ENCODE measurements around the gene CYP20A1.
"Not testable (repeated sequence)": the region's sequence is repeated elsewhere in the genome, so short reads cannot be mapped to it uniquely, and the experiment has no call there.

Gene CYP20A1

GRCh38 chr2:203286532-203286931, 47.7 kb downstream of the CYP20A1 start:
- DNase-seq = no peak

GRCh38 chr2:203301667-203302066, 62.8 kb downstream of the CYP20A1 start:
- DNase-seq = no peak

GRCh38 chr2:203302586-203302985, 63.8 kb downstream of the CYP20A1 start:
- not testable (repeated sequence) for DNase-seq

- DNase-seq = no peak
These were observed 72.0 kb downstream of the CYP20A1 start for GRCh38 chr2:203310688-203311436.

GRCh38 chr2:203326356-203326755, 87.5 kb downstream of the CYP20A1 start:
- DNase-seq = no peak

- no peak for DNase-seq
These were observed 88.7 kb downstream of the CYP20A1 start for GRCh38 chr2:203327582-203327900.

GRCh38 chr2:203327901-203328759, 89.3 kb downstream of the CYP20A1 start, which contains the start of gene ABI2:
ABI2 (plus strand) TSS chr2:203328394; CDS start chr2:203328515, 121 bp downstream.
- no peak for DNase-seq

GRCh38 chr2:203328760-203329540, 90.1 kb downstream of the CYP20A1 start:
- no peak for DNase-seq

- DNase-seq = no peak
These were observed 91.6 kb downstream of the CYP20A1 start for GRCh38 chr2:203330434-203330833.

GRCh38 chr2:203338322-203338721, 99.5 kb downstream of the CYP20A1 start:
- DNase-seq = no peak

GRCh38 chr2:203340791-203341487, 102.1 kb downstream of the CYP20A1 start:
- no peak for DNase-seq

- DNase-seq = no peak
These were observed 103.0 kb downstream of the CYP20A1 start for GRCh38 chr2:203341741-203342310.

GRCh38 chr2:203342374-203342773, 103.6 kb downstream of the CYP20A1 start:
- DNase-seq = not testable (repeated sequence)

GRCh38 chr2:203344667-203345066, 105.8 kb downstream of the CYP20A1 start:
- no peak for DNase-seq

- DNase-seq = no peak
These were observed 107.8 kb downstream of the CYP20A1 start for GRCh38 chr2:203346612-203347011.

- DNase-seq = no peak
These were observed 108.6 kb downstream of the CYP20A1 start for GRCh38 chr2:203347375-203347774.

- no peak for DNase-seq
These were observed 113.9 kb downstream of the CYP20A1 start for GRCh38 chr2:203352604-203353255.

- DNase-seq = no peak
These were observed 116.1 kb downstream of the CYP20A1 start for GRCh38 chr2:203354966-203355365.
